AG08395 (cell line): Measurements from ENCODE around the gene ASB12.
A peak's percentile ranks its signal among the peaks of the same experiment; 100 is the strongest.
"Not testable (repeated sequence)": the region's sequence is repeated elsewhere in the genome, so short reads cannot be mapped to it uniquely, and the experiment has no call there.

Experiments
- DNase-seq: peaks from one replicate; pipeline ENCODE4 v3.0.0; 2012; ENCODE audit warnings: mixed read lengths, low spot score

Gene ASB12, protein sequence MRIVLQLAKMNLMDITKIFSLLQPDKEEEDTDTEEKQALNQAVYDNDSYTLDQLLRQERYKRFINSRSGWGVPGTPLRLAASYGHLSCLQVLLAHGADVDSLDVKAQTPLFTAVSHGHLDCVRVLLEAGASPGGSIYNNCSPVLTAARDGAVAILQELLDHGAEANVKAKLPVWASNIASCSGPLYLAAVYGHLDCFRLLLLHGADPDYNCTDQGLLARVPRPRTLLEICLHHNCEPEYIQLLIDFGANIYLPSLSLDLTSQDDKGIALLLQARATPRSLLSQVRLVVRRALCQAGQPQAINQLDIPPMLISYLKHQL

GRCh38 chrX:64230123-64230970 is at the start of gene ASB12:
ASB12 (minus strand) TSS chrX:64230607; CDS start chrX:64225650, 4,957 bp downstream.
- no peak for DNase-seq

DNA sequence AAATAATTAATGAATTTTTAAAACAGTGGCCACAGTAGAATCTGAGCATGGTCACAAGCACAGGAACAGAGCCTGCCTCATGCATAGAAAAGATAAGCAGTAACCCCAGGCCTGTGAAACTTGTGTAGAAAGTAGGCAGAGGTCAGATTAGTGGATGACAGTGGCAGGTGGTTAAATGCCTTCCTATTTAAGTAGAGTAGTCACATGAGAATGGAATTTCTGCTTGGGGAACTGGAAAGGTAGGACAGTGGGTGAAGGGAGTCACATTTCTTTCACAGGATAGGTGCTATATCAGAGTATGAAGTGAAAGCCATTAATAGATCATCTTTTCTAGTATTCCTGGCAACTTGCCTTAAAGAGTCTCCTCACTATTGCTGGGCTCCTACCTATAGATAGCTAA is 34.9 kb upstream of the ASB12 start:
- DNase-seq = no peak

- no peak for DNase-seq
These were observed 1.3 kb downstream of the ASB12 start for GRCh38 chrX:64229154-64229553.

DNA sequence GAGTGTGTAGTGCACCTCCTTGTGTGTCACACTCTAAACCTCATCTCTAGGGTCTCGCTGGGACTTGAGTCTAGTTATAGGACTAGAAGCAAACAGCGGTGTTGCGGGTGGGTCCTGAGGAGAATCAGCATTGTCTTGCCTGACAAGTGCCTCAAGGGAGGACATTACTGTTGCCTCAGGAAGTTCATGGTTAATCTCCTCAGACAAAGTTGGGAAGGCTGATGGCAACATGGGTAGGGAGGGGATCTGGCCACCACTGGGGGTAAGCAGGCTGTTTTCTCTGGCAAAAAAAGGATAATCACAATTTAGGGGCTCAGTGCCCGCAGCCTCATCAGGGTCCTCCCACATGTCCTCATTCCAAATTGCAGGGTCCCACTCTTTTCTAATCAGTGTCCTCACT is 12.4 kb downstream of the ASB12 start:
- no peak for DNase-seq

DNA sequence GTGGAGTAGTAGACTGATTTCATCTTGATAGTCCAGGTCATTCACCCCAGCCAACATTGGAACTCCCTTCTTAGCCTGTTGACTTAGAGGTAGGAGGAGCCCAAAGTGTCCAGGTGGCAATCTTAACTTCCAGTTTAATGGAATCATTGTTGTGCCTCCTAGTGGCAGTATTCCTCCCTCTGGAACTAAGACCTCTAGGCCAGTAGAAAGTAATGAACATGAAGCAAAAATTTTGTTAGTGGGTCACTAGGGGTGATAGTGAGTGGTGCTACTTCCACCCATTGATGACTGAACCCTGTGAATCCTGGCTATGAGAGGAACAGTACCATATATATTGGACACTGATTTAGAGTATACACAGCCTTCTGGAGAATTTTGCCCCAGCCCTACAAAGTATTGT is 16.4 kb downstream of the ASB12 start:
- DNase-seq = not testable (repeated sequence)

GRCh38 chrX:64206556-64207162 is 23.7 kb downstream of the ASB12 start:
- peak; percentile 12 for DNase-seq

DNA sequence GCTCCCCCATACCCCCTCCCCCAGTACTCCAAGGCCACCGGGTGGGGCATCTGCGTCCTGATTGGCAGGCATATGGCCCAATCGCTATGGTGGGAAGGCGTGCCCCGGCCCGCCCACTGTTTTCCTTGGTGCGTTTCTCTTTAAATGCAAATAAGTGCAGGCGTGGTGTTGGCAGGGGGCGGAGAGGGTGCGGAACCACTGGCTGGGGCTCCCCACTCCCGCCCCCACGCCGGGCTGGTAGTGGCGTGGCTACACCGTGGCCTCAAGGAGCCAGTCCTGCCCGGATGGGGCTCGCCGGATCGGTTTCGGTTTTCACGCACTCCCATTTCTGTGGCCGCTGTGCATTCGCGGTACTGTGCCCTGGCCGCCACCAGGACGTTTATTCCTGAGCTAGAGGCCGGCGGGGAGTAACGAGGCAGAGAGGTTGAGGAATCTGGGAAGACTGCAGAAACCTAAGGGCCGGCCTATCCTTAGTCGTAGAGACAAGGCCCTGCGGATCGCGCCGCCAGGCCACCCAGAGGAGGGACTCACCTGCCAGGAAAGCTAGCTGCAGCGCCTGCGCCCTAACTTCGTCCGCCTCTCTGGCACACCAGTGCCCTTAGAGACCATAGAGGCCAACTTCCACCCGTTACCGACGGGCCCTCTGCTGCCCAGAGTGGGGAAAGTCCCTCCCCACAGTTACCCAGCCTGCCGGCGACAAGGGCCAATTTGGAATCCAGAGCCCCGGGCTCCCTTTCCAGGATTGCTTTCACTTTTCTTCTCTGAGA is 24.5 kb downstream of the ASB12 start:
- peak; percentile 92 for DNase-seq

- no peak for DNase-seq
These were observed 25.0 kb downstream of the ASB12 start, which contains the start of gene AMER1 for GRCh38 chrX:64205441-64205734. AMER1 (minus strand) TSS chrX:64205708; CDS start chrX:64193286, 12,422 bp downstream.

DNA sequence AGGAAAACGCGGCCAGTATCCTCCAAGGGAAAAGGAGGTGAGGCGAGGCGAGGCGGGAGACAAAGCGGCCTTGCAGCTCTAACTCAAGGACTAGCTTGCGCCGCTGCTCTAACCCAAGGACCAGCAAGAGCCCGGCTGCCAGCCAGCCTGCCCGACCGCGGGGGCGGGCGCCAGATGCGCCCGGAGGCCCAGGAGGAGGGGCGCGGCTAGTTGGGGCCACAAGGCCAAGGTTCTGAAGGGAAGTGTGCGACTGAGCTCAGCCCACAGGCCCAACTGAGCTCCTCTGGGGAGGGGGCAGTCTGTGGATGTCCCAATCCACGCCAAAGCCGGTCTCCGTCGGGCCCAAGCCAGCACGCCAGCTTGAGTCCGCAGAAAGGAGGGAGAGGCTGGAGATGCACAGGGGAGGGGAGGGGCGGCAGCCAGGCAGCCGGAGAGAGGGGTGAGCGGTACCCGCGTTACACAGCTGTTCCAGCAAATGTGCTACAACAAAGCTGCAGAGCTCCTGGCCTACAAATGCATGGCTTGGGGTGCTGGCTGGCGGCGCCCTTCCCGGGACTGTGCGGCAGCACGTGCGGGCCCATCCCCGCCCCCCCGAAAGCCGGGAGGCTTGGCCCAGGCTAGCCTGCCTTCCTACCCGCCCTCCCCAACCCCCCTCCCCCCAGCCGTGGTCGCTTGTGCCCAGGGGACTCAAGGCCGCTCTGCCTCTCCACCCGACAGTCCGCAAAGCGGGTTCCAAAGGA is 25.5 kb downstream of the ASB12 start:
- DNase-seq = peak; percentile 36

GRCh38 chrX:64204252-64204651 is 26.2 kb downstream of the ASB12 start:
- no peak for DNase-seq

DNA sequence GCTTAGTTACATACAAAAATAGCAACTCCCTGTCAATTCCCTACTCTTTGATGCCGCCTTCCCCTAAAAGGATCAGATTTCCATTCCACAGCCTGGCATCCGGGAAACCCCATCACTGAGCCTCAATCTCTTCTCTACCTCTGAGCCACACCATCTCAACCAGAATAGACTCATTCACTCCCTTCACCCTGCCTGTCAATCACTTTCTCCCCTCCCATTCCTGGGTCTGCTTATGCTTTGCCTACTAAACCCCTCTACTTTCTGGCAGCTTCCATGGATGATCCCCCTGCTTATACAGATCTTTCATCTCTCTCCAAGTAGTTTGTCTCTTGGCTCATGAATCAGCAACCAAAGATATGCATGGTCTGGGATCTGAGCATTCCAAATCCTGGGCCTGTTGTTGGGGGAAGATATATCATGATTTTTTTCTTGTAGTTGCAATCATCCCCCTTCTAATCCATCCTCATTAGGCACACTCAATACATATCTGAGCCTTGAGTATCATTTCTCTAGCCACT is 27.5 kb downstream of the ASB12 start:
- peak; percentile 11 for DNase-seq

GRCh38 chrX:64198036-64198435 is 32.4 kb downstream of the ASB12 start:
- no peak for DNase-seq

GRCh38 chrX:64196606-64197005 is 33.8 kb downstream of the ASB12 start:
- DNase-seq = no peak

DNA sequence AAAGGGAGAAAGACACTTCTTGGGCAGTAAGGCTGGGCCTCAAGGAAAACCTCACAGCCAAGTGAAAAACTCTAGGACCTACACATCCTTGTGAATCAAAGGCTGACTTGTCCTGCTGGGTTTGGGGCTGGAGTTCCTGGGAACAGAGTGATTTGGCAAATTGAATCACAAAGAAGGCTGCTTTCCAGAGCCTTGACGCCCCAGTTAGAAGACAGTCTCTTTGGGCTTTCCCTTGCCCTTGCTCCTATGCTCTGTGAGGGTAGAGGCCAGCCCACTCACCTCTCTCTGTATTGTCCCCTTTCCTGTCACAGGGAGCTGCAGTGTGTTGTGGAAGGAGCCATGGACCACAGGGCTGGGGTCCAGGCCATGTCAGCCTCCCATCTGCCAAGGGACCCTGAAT is 34.5 kb downstream of the ASB12 start:
- no peak for DNase-seq

GRCh38 chrX:64192673-64193072 is 37.7 kb downstream of the ASB12 start:
- DNase-seq = no peak

DNA sequence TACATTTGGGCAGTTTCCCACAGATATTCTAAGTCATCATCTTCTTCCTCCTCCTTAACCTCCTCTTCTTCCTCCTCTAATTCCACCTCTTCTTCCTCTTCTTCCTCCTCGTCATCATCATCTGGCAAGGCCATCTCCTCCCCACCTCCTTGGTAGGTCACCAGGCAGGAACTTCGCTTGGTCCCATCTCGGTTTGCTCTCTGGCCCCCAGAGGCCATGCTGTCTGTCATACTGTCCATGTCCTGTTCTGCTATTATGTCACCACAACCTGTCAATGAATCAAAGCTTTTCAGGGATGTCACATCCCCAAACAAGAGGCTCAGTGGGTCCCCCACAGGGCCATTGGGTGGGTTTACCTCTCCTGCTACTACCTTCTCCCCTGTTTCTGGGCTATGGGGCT is 38.4 kb downstream of the ASB12 start:
- DNase-seq = no peak

DNA sequence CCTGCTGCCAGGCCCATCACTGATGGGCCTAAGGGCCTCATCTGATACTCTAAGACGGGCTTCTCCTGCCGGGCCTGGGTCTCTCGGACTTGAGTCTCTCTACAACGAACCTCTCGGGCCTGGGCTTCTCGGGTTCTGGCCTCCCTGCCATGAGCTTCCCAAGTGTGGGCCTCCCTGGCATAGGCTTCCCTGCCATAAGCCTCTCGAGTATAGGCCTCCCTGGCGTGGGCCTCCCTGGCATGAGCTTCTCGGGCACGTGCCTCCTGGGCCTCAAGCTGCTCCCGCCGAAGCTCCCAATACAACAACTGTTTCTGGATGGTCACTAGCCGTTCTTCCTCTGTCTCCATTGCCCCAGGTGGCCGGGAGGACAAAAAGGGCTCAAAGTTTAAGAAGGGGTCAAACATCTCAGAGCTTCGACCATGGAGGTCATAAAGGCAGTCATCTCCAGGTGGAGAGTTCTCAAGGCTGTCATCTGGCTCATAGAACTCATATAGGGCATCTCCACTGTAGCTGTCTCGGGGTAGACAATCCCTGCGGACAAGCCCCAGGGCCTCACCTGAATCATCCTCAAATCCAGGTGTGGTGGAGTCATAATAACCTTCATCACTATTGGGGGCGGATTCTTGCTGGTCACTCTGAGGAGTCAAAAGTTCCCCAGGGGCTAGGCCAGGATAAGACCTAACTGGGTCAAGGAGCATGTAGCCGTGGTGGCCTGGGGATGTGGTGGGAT is 39.0 kb downstream of the ASB12 start:
- no peak for DNase-seq

- DNase-seq = no peak
These were observed 40.2 kb downstream of the ASB12 start for GRCh38 chrX:64190136-64190740.

- DNase-seq = no peak
These were observed 41.5 kb downstream of the ASB12 start for GRCh38 chrX:64188901-64189300.

- DNase-seq = no peak
These were observed 42.7 kb downstream of the ASB12 start for GRCh38 chrX:64187762-64188150.
